ENCODE data around the gene TLCD3B. TPM values are rescaled to one million over a fixed set of nuclear protein-coding genes. Genes with fewer than 3 reads are reported as not detected.

The TLCD3B gene
- total RNA-seq, 2 experiments from 2014 or later = 4.3 to 17.6 TPM

DNA sequence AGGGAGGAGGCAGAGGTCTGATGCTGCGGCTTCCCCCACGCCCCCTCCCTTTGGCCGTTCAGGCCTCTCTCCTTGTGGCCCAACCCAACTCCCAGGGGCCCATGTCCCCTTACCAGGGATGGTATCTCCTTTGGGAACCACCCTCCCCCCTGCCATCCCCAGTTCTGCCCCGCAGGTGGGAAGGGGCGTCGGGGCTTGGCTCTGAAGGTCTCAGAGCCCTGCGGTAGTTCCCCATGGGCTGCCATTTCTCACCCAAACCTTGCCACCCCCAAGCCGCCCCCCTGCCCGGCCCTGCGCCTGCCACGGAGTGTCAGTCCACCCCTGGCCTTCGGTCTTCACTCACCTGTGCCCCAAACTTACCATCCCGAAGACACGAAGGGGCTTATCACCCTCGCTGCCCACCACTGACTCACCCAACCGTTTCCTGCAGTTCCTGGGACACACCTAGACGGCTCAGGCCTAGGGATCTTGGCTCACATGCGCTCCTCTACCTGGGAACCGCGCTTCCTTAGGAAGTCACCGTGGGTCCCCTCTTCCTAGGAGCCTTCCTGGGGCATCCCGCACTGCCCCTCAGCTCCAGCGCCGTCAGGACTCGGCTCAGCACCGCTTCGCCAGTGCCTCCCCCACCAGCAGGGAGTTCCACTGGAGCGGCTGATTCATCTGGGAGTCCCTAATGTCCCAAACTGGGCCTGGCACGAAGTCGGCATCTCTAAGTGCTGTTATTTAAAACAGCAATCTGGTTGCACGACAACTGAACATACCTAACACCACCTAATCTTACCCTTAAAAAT, 19.2 kb downstream of the TLCD3B start:
- no peaks in the 10 kb centered on the region for H3K9me3 ChIP-seq (ENCODE audit: low read length)
- no peaks in the 10 kb centered on the region for H3K36me3 ChIP-seq (ENCODE audit: insufficient read depth, low read length)
- H3K27ac ChIP-seq (ENCODE audit: low read depth, low read length, poor library complexity, severe bottlenecking) = no peak overlapping the region
- CTCF ChIA-PET (ENCODE audit: unreplicated experiment) = interaction anchor here (1.1 kb wide), 1 partner anchor 20 kb away, joined by 15 read pairs; no protein-coding TSS in a partner anchor
- H3K79me2 ChIP-seq (ENCODE audit: insufficient read depth, low read depth, low read length) = no peaks in the 10 kb centered on the region
- no peak overlapping the region for H3K4me2 ChIP-seq (ENCODE audit: low read length)
- POLR2A ChIA-PET = interaction anchor here (0.6 to 0.7 kb wide), 2 partner anchors 320 to 1136 kb away, joined by 3 to 5 read pairs; no protein-coding TSS in a partner anchor
- peaks cover 2% of the 10 kb centered on the region for H3K4me1 ChIP-seq (ENCODE audit: insufficient read depth, low read length, poor library complexity, severe bottlenecking)
- H3K9me2 ChIP-seq (ENCODE audit: insufficient read depth, low read length) = no peaks in the 10 kb centered on the region
- intact Hi-C loops (cut with micrococcal nuclease; ENCODE audit: unreplicated experiment) = no loop called here
- H4K20me1 ChIP-seq (ENCODE audit: insufficient read depth, low read length) = no peaks in the 10 kb centered on the region
- DNase-seq (ENCODE audit: low spot score) = no peak
- no peak overlapping the region for H2AFZ ChIP-seq (ENCODE audit: low read length)
- H3K4me3 ChIP-seq (ENCODE audit: low read depth, low read length, poor library complexity, severe bottlenecking) = no peak overlapping the region
- TF ChIP-seq EZH2phosphoT487 (IDR thresholded peaks at IDR 0.05; ENCODE audit: borderline replicate concordance, low read depth, low read length) (no peak), CTCF (conservative IDR thresholded peaks at IDR 0.05; ENCODE audit: low read length) (no peak)
- no TSS peak for BruUV-seq (replicated peaks)

DNA sequence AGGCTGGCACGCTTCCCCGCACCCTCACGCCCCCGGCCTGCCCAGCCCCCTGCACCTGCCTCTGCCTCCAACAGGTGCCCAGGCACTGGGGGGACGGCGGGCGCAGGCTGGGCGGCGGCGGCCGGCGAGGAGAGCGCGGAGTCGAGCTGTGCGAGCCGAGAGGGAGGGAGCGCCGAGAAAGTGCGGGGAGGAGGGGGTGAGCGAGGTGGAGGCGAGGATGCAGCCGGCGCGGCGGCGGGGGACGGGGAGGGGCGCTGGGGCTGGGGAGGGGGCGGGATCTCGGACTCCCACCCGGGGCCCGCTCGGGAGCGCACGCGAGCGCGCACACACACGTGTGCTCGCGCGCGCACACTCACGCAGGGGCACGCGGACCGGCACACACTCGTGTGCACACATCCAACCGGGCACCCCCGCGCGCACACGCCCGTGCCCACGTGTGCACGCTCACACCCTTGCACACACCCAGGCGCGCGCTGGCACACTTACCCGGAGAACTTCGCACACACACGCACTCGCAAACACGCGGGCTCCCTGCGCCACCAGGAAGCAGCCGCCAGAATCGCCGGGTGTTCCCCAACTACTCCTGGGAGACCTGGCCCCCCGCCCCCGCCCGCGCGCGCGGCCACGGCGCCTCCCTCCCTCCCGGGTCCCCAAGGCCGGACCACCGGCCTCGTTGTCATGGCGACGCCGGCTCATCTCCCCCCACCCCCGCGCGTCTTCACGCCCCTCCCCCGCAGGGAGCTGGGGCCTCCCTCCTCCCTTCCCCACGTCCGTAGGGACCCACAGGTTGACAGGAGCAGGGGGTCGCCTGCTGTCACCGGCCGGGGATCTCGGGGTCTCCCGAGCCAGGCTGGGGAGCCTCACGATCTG, 20.0 kb downstream of the TLCD3B start, which contains the start of gene DOC2A:
TSS of gene DOC2A (minus strand) at position 184 of the 870 bp plus-strand sequence. CDS start 805 bp downstream, outside the sequence.
- intact Hi-C loops (cut with micrococcal nuclease; ENCODE audit: unreplicated experiment) = no loop called here
- Histone ChIP-seq H3K27ac (ENCODE audit: low read depth, low read length, poor library complexity, severe bottlenecking) (no peak within 1 kb of the TSS), H3K9me2 (ENCODE audit: insufficient read depth, low read length) (no peaks in the 10 kb centered on the region), H3K4me2 (ENCODE audit: low read length) (peak within 1 kb of the TSS; percentile 52), H3K4me3 (ENCODE audit: low read depth, low read length, poor library complexity, severe bottlenecking) (peak within 1 kb of the TSS; percentile 36), H3K9me3 (ENCODE audit: low read length) (no peaks in the 10 kb centered on the region), H3K4me1 (ENCODE audit: insufficient read depth, low read length, poor library complexity, severe bottlenecking) (peaks cover 2% of the 10 kb centered on the region), H4K20me1 (ENCODE audit: insufficient read depth, low read length) (no peaks in the 10 kb centered on the region), H2AFZ (ENCODE audit: low read length) (no peak within 1 kb of the TSS), H3K36me3 (ENCODE audit: insufficient read depth, low read length) (peaks cover 4% of the 10 kb centered on the region; the same call in 1 of the 2 replicates), H3K79me2 (ENCODE audit: insufficient read depth, low read depth, low read length) (no peaks in the 10 kb centered on the region)
- no peak for TF ChIP-seq EZH2phosphoT487 (IDR thresholded peaks at IDR 0.05; ENCODE audit: borderline replicate concordance, low read depth, low read length)
- no peak for TF ChIP-seq CTCF (conservative IDR thresholded peaks at IDR 0.05; ENCODE audit: low read length)
- CTCF ChIA-PET (ENCODE audit: unreplicated experiment) = interaction anchor here (1.1 kb wide), 1 partner anchor 21 kb away, joined by 15 read pairs; no protein-coding TSS in a partner anchor
- no peak for DNase-seq (ENCODE audit: low spot score)
- no TSS peak for BruUV-seq (replicated peaks)
- POLR2A ChIA-PET = no interaction called here
